Mucosa of stomach (tissue), 1 donor: ENCODE data around the gene TPM4.
"Not testable (repeated sequence)": the region's sequence is repeated elsewhere in the genome, so short reads cannot be mapped to it uniquely, and the experiment has no call there.

Experiments
- H3K27me3 ChIP-seq: one replicate; pipeline ENCODE4 v1.7.0; 2013; ENCODE audit warnings: mild to moderate bottlenecking, low read length; ENCODE audit not compliant: control insufficient read depth, insufficient read depth
- H3K36me3 ChIP-seq: one replicate; pipeline ENCODE4 v1.7.0; 2013; ENCODE audit warnings: low read length; ENCODE audit not compliant: control insufficient read depth, insufficient read depth
- H3K4me1 ChIP-seq: one replicate; pipeline ENCODE4 v1.7.0; 2013; ENCODE audit warnings: mild to moderate bottlenecking, low read length; ENCODE audit not compliant: control insufficient read depth, insufficient read depth
- H3K4me3 ChIP-seq: one replicate; pipeline ENCODE4 v1.7.0; 2013; ENCODE audit warnings: low read length
- H3K9ac ChIP-seq: one replicate; pipeline ENCODE4 v1.7.0; 2013; ENCODE audit warnings: mild to moderate bottlenecking, low read length, moderate library complexity
- H3K9me3 ChIP-seq: one replicate; pipeline ENCODE4 v1.7.0; 2013; ENCODE audit warnings: mild to moderate bottlenecking, low read length, moderate library complexity; ENCODE audit not compliant: control insufficient read depth
- donor health status: Pancreatic carcinoma.

Gene TPM4

DNA sequence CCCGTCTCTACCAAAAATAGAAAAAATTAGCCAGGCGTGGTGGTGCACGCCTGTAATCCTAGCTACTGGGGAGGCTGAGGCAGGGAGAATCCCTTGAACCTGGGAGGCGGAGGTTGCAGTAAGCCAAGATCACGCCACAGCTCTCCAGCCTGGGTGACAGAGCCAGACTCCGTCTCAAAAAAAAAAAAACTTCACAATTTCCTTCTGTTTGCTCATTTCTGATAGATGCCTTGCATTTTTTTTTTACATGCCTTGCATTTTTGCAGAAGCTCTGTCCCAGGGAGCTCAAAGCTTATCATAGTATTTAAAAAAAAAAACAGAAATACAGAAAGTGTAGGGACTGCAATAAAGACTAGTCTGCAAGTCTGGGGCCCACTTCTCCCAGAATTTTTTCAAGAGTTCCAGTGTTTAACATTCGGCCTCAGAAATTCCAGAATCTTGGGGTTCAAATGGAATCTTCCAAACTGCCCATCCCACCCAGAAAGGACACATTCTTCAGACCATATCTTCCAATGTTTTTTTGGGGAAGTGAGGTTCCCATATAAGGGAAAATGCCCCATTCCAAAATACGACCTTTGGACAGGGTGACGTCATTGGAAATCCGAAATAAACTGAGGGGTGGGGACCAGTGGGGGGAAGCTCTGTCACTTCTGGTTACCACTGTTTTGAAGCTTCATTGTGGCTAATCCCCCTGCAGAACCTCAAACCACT is 18.2 kb downstream of the TPM4 start:
- no peaks in the 10 kb centered on the region for H3K9me3 ChIP-seq
- no peaks in the 10 kb centered on the region for H3K27me3 ChIP-seq
- no peak overlapping the region for H3K4me3 ChIP-seq
- peaks cover 3% of the 10 kb centered on the region for H3K4me1 ChIP-seq
- H3K9ac ChIP-seq: no peak overlapping the region
- peaks cover 28% of the 10 kb centered on the region for H3K36me3 ChIP-seq

DNA sequence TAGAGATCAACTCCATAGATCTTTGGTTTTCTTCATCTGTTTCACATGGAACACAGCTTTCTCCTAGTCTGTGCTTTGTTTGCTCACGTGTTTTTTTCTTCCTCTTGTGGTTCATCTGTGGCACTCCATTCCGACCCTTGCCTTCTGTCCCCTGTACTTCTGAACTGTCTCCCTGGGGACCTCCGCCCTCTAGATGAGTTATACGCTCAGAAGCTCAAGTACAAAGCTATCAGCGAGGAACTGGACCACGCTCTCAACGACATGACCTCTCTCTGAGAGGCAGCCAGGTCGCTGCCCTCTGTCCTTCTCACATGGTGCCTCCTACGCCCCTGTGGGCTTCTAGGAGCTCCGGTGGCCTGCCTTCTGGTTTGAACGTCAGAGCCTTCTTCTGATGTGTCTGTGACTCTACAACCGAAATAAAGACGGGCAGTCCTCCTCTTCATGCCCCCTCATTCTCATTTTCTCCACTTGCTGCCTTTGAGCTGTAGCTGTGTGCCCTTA is 18.8 kb downstream of the TPM4 start:
- Histone ChIP-seq H3K4me3 (no peak overlapping the region), H3K9me3 (no peaks in the 10 kb centered on the region), H3K36me3 (peaks cover 27% of the 10 kb centered on the region), H3K9ac (no peak overlapping the region), H3K27me3 (no peaks in the 10 kb centered on the region), H3K4me1 (no peaks in the 10 kb centered on the region)

DNA sequence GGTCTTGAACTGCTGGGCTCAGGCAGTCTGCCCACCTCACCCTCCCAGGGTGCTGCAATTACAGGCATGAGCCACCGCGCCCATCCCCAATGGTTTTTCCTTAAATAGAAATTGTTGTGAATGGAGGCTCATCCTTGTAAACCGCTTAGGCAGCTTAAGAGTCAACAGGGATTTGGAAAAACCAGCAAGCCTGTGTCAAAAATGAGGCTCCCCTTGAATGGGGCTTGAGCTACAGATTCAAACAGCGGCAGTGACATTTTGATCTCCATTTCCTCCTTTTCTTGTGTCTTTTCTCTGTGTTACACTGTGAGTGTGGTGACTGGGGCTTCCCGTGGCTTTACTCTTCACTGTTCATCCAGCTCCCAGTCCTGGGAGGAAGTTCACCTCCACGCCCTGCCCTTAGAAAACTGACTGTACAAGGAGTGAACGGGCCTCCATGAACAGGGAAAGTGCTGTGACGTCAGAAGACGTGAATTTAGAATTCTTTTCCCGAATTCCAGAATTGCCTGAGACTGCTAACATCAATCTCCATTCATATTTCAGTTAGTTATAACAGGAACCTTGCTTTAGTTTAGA is 20.1 kb downstream of the TPM4 start:
- no peaks in the 10 kb centered on the region for H3K27me3 ChIP-seq
- no peak overlapping the region for H3K4me3 ChIP-seq
- peaks cover 18% of the 10 kb centered on the region for H3K36me3 ChIP-seq
- no peaks in the 10 kb centered on the region for H3K4me1 ChIP-seq
- no peaks in the 10 kb centered on the region for H3K9me3 ChIP-seq
- no peak overlapping the region for H3K9ac ChIP-seq

DNA sequence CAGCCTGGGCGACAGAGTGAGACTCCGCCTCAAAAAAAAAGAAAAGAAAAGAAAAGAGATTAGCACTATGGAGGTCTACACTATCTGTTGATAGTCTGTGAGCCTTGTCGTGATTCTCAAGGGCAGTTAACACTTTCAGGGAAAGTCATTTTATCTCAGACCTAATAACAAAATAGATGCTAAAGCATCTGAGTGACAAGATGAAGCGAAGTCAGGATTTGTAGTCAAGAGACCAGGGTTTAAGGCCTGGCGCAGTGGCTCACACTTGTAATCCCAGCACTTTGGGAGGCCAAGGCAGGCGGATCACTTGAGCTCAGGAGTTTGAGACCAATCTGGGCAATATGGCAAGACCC is 22.1 kb downstream of the TPM4 start:
- Histone ChIP-seq H3K4me3 (no peak overlapping the region), H3K9me3 (no peaks in the 10 kb centered on the region), H3K27me3 (no peaks in the 10 kb centered on the region), H3K4me1 (no peaks in the 10 kb centered on the region), H3K9ac (no peak overlapping the region), H3K36me3 (peaks cover 14% of the 10 kb centered on the region)

DNA sequence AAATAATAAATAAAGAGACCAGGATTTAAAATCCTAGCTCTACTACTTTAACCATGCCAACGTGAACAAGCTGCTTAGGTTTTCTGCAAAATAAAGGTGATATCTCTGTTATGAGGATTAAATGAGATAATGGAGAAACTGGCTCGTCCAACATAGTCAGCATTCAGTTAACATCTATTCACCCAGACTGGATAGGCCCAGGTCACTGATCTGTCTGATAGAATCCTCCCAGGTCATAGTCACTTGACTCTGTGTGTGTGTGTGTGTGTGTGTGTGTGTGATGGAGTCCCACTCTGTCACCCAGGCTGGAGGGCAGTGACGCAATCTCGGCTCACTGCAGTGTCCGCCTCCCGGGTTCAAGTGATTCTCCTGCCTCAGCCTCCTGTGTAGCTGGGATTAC is 22.5 kb downstream of the TPM4 start:
- no peaks in the 10 kb centered on the region for H3K9me3 ChIP-seq
- peaks cover 14% of the 10 kb centered on the region for H3K36me3 ChIP-seq
- no peaks in the 10 kb centered on the region for H3K4me1 ChIP-seq
- no peak overlapping the region for H3K4me3 ChIP-seq
- no peak overlapping the region for H3K9ac ChIP-seq
- no peaks in the 10 kb centered on the region for H3K27me3 ChIP-seq

DNA sequence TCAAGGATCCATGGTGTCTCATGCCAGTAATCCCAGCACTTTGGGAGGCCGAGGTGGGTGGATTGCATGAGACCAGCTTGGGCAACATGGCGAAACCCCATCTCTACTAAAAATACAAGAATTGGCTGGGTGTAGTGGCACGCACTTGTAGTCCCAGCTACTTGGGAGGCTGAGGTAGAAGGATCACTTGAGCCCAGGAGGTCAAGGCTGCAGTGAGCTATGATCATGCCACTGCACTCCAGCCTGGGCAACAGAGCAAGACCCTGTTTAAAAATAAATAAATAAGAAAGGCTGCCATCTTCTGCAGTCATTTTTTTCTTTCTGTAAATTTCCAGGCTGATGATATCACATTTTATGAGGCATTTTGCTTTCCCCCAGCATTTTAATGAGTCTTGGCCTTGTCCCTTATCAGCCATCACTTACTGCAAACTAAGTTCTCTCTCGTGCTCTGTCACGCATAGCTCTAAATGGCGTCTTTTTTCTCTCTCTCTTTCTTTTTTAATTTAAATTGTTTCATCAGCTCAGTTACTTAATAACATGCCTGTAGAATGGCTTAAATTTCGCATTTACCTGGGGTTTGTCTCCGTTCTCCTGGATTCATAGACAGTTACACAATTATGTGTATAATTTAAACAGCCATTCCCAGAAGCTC is 23.1 kb downstream of the TPM4 start:
- not testable (repeated sequence) for H3K27me3 ChIP-seq, H3K9ac ChIP-seq, H3K9me3 ChIP-seq, H3K4me1 ChIP-seq, H3K4me3 ChIP-seq
- H3K36me3 ChIP-seq: peaks cover 12% of the 10 kb centered on the region

DNA sequence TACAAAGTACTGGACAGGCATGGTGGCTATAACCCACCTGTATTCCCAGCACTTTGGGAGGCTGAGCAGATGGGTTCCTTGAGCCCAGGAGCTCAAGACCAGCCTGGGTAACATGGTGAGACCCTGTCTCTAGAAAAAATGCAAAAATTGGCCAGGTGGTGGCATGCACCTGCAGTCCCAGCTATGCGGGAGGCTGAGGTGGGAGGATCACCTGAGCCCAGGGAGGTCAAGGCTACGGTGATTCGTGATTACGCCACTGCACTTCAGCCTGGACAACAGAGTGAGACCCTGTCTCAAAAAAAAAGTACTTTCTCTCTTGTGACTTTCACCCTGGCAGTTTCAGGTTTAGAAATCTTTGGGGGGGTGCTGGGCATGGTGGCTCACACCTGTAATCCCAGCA is 24.2 kb downstream of the TPM4 start:
- no peaks in the 10 kb centered on the region for H3K9me3 ChIP-seq
- H3K4me1 ChIP-seq: no peaks in the 10 kb centered on the region
- H3K27me3 ChIP-seq: no peaks in the 10 kb centered on the region
- no peak overlapping the region for H3K4me3 ChIP-seq
- H3K9ac ChIP-seq: no peak overlapping the region
- H3K36me3 ChIP-seq: peaks cover 2% of the 10 kb centered on the region

DNA sequence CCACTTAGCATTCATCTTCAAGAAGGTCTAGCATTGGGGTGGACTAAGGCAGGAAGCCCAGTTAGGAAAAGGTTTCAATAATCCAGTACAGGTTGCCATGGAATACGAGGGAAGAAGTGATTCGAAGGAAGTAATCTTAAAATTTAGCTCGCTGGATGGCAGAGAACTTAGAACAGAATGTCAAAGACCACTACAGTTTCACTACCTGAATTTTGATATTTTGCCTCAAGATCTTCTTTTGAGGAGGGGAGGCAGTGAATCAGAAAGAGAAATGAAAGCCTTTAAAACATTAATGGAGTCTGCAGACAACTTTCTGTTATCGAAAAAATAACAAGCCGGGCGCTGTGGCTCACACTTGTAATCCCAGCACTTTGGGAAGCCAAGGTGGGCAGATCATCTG is 28.4 kb downstream of the TPM4 start:
- no peaks in the 10 kb centered on the region for H3K36me3 ChIP-seq
- no peaks in the 10 kb centered on the region for H3K4me1 ChIP-seq
- no peaks in the 10 kb centered on the region for H3K9me3 ChIP-seq
- no peak overlapping the region for H3K9ac ChIP-seq
- H3K27me3 ChIP-seq: no peaks in the 10 kb centered on the region
- H3K4me3 ChIP-seq: no peak overlapping the region

DNA sequence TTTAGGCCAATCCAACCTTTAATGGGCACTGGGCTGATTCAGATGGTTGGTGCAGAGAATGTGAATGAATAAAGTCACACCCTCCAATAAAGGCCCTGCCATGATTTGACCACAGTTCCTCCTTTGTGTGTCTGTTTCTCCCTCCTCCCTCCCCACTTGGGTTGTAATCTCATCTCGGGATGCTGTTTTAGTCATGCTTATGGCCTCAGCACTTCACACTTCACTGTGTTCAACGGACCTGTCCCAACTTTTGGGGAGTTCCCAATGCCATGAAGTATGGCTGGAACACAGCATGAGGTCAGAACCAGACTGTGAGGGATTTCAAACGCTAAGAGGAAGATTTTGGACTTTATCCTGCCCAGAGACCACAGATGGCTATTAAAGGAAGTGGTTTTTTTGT is 29.8 kb downstream of the TPM4 start:
- H3K4me1 ChIP-seq: peaks cover 5% of the 10 kb centered on the region
- no peak overlapping the region for H3K4me3 ChIP-seq
- no peaks in the 10 kb centered on the region for H3K27me3 ChIP-seq
- H3K9ac ChIP-seq: no peak overlapping the region
- H3K9me3 ChIP-seq: no peaks in the 10 kb centered on the region
- no peaks in the 10 kb centered on the region for H3K36me3 ChIP-seq

DNA sequence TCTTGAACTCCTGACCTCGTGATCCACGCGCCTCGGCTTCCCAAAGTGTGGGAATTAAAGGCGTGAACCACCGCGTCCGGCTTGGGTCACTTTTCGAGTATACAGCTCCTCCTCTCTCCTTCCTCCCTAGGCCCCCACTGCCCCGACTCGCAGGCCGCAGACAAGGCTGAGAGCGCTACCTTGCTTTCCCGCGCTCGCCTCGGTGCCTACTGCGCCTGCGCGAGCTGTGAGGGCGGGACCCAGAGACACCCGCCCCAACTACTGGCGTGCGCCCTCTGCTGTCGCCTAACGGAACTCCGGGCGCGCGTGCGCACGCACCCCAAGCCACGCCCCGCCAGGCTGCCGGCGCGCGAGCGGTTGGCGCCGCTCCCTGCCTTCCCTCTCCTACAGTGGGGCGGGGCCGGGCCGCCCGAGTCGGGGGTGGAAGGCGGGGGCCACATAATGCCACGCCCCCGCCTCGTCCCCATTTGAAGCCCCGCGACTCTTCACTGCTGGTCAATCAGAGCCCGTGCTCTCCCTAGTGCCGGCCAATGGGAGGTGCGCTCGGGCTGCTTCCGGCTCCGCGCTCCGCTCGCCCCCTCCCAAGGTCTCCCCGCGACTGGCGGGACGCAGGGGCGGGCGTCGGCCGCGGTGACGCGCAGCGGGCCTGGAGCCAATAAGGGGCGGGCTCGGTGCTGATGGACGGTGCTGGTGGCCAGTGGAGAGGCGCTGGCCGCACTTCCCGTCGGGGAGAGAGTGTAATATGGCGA is 35.0 kb downstream of the TPM4 start, which contains the start of gene RAB8A:
Gene RAB8A, plus strand, starts transcription at position 730 of the 749 bp plus-strand sequence. Its CDS starts 13 bp downstream, at position 743.
- H3K4me3 ChIP-seq: peak within 1 kb of the TSS; percentile 91
- peak within 1 kb of the TSS; percentile 99 for H3K9ac ChIP-seq
- peaks cover 19% of the 10 kb centered on the region for H3K4me1 ChIP-seq
- H3K36me3 ChIP-seq: no peaks in the 10 kb centered on the region
- H3K9me3 ChIP-seq: no peaks in the 10 kb centered on the region
- no peaks in the 10 kb centered on the region for H3K27me3 ChIP-seq

DNA sequence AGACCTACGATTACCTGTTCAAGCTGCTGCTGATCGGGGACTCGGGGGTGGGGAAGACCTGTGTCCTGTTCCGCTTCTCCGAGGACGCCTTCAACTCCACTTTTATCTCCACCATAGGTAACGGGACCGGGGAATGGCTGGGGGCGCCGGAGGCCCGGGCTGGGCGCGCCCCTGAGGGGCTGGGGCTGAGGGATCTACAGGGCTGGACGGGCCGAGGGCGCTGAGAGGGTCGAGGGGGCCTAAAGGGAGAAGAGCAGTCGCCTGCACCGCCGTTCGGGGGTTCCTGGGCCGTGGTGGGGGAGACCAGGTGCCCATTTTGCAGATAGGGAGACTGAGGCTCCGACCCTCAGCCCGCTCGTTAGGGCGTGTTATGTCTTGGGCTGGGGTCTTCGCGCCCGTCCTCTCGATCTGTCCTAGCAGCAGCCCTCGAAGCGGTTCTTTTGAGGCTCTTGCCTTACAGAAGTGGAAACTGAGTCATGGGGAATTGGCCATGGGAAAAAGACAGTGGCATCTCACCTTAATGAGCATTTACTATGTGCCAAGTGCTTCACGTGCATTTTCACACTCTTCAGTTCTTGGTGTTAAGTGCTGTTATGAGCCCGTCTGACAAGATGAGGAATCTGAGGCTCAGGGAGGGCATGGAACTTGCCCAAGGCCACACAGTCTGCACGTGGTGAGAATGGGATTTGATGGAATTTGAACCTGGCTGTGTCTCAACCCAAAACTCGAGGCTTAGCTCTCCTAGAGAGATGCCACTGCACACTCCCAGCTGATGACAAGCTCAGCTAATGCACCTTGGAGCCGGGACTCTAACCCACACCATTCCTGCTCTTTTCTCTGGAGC is 35.8 kb downstream of the TPM4 start:
- Histone ChIP-seq H3K9me3 (no peaks in the 10 kb centered on the region), H3K4me3 (peak overlapping the region; percentile 91), H3K9ac (peak overlapping the region; percentile 99), H3K4me1 (peaks cover 19% of the 10 kb centered on the region), H3K27me3 (no peaks in the 10 kb centered on the region), H3K36me3 (no peaks in the 10 kb centered on the region)
